GM12875 (cell line): ENCODE measurements around the gene CR1L.
"Not testable (repeated sequence)": the region's sequence is repeated elsewhere in the genome, so short reads cannot be mapped to it uniquely, and the experiment has no call there.

ENCODE experiments used
- H3K4me3 ChIP-seq: one replicate; pipeline ENCODE4 v1.5.1; 2011; ENCODE audit warnings: low read depth, low read length, control low read depth
- TF ChIP-seq, protein P1 (sequence below): IDR thresholded peaks from 2 replicates; pipeline ENCODE4 v1.5.1; 2011; ENCODE audit warnings: low read depth, mild to moderate bottlenecking, control low read depth, inconsistent platforms, low read length, moderate library complexity, borderline replicate concordance; ENCODE audit not compliant: insufficient read depth

CR1L gene

DNA sequence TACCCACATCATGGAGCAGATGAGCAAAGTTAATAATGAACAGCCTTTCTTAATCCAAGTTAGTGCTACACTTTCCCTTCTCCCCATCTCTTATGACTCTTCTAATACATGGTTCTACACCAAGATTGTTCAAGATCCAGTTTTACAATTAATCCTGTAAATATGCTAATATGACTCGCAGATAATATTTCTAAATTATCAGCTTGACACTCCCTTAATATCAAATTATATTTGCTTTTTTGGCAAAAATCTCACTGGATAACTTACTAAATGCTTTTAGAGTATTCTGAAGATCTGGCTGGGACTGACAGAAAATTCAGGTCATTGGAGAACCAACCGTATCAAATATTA, 24.4 kb upstream of the CR1L start:
- TF ChIP-seq, protein P1, sequence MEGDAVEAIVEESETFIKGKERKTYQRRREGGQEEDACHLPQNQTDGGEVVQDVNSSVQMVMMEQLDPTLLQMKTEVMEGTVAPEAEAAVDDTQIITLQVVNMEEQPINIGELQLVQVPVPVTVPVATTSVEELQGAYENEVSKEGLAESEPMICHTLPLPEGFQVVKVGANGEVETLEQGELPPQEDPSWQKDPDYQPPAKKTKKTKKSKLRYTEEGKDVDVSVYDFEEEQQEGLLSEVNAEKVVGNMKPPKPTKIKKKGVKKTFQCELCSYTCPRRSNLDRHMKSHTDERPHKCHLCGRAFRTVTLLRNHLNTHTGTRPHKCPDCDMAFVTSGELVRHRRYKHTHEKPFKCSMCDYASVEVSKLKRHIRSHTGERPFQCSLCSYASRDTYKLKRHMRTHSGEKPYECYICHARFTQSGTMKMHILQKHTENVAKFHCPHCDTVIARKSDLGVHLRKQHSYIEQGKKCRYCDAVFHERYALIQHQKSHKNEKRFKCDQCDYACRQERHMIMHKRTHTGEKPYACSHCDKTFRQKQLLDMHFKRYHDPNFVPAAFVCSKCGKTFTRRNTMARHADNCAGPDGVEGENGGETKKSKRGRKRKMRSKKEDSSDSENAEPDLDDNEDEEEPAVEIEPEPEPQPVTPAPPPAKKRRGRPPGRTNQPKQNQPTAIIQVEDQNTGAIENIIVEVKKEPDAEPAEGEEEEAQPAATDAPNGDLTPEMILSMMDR, result no peak
- no peak overlapping the region for H3K4me3 ChIP-seq

DNA sequence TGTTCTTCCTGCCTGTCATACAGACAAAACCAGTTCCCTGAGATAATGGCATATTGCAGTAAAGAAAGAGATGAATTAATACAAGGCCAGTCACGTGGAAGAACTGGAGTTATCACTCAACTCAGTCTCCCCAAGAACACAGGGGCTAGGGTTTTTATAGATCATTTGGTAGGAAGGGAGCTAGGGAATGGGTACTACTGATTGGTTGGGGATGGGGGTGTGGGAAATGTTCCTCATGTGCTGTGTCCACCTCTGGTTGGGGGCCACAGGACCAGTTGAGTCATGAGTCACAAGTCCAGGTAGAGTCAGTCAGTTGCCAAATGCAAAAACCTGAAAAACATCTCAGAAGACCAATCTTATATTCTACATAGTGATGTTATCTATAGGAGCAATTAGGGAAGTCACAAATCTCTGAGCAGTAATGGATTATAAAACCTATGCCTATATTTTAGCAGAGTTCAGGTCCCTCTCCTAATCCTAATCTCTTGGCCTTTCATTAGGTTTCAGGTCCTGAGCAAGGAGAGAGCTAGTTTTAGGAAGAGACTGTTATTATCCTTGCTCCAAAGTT, 19.3 kb upstream of the CR1L start:
- H3K4me3 ChIP-seq, result not testable (repeated sequence)

DNA sequence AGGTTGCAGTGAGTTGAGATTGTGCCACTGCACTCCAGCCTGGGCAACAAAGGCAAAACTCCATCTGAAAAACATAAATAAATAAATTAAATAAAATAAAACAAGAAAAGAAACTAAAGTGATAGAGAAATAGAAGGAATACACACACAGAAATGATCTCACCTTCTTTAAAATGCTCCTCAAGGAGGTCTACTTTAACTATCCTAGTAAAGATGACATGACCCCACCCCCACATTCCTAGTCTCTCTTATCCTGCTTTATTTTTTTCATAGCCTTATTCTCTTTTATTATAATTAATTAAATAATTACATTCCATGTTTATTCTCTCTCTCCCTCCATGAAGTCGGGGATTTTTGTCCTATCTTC, 18.0 kb upstream of the CR1L start:
- H3K4me3 ChIP-seq, result no peak overlapping the region
- TF ChIP-seq, protein P1, result no peak

DNA sequence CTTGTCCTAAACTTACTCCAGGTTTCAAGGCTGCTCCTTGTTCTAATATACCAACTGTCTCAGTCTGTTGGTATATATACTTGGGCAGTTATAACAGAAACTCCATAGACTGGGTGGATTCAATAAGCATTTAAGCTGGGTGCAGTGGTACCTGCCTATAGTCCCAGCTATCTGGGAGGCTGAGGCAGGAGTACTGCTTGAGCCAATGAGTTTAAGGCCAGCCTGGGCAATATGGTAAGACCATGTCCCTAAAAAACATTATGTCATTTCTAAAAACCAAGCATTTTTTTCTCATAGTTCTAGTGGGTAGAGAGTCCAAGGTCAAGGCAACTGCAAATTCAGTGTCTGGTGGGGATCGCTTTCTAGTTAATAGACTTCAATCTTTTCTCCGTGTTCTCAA, 17.4 kb upstream of the CR1L start:
- no peak overlapping the region for H3K4me3 ChIP-seq
- TF ChIP-seq, protein P1, result no peak

DNA sequence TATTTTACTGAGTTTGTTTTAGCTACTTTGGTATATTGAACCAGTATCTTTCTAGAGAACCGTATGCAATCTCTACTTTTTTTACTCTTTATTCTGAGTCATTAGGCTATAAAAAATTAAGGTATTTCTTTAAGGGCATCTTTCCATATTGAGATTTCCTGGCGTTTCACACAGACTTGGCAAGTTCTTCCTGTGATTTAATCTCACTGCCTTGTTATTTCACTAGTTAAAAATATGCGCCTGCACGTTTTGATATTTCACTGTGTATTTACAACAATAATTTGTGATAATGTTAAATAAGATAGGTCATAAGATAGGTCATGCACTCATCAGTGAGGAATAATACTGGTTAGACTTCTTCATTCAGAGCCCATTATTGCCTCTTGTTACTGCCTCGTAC, 16.2 kb upstream of the CR1L start:
- TF ChIP-seq, protein P1, result no peak
- H3K4me3 ChIP-seq, result no peak overlapping the region

DNA sequence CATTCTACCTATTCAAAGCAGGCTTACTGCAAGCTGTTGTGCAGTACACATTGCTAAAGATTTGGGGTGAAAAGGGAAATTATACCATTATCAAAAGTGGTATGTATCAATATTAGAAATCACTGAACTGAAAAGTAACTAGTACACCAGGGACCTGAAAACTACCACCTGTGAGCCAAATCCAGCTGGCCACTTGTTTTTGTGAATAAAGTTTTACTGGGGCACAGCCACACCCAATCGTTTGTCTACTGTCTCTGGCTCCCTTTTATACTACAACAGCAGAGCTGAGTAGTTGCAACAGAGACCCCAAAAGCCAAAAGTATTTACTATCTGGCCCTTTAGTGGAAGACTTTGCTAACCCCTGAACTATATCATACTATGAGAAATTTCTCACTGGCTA, 13.8 kb upstream of the CR1L start:
- no peak overlapping the region for H3K4me3 ChIP-seq
- TF ChIP-seq, protein P1, result no peak

DNA sequence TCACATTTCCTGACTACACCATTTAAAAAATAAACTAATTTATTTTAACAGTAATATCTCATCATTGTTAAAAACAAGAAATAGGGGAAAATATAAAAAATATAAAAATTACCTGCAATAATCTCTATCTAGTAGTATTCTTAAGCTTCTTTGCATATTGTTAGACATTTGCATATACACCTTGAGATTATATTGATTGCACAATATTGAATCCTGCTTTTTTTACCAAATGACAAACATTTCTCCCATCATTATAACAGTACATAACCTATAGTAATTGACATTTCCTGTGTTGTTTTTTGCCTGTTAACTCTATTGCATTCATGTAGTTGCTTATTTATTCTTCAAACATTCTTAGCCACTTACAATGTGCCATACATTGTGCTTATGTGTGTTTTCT, 11.7 kb upstream of the CR1L start:
- no peak overlapping the region for H3K4me3 ChIP-seq
- TF ChIP-seq, protein P1, result no peak

DNA sequence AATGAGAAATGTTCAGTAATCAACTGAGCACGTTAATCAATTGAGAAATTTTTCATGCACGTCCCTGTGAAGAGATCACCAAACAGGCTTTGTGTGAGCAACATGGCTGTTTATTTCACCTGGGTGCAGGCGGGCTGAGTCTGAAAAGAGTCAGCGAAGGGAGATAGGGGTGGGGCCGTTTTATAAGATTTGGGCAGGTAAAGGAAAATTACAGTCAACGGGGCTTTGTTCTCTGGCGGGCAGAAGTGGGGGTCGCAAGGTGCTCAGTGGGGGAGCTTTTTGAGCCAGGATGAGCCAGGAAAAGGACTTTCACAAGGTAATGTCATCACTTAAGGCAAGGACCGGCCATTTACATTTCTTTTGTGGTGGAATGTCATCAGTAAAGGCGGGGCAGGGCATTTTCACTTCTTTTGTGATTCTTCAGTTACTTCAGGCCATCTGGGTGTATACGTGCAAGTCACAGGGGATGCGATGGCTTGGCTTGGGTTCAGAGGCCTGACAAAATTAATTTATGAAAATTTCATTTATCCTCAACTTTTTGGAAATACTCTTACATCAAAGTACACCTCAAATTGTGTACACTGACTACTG, 11.1 kb upstream of the CR1L start:
- H3K4me3 ChIP-seq, result not testable (repeated sequence)

DNA sequence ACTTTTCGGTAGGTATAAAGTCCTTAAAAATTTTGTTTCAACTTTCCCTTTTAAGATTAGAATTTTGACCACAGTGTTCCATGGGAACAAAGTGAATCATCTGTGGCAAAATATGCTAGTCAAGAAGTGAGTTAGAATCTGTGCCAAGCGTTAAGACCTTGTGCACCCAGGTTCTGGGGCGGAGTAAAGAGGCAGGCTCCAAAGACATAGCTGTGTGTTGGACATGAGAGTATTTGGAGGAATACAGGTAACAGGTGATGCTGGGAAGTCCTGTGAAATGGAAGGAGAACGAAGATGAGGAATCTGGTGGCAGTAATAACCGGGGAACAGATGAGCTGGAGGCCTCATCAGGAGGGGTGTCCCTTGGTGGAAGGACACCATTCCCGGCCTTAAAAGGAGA, 10.6 kb upstream of the CR1L start:
- not testable (repeated sequence) for H3K4me3 ChIP-seq

DNA sequence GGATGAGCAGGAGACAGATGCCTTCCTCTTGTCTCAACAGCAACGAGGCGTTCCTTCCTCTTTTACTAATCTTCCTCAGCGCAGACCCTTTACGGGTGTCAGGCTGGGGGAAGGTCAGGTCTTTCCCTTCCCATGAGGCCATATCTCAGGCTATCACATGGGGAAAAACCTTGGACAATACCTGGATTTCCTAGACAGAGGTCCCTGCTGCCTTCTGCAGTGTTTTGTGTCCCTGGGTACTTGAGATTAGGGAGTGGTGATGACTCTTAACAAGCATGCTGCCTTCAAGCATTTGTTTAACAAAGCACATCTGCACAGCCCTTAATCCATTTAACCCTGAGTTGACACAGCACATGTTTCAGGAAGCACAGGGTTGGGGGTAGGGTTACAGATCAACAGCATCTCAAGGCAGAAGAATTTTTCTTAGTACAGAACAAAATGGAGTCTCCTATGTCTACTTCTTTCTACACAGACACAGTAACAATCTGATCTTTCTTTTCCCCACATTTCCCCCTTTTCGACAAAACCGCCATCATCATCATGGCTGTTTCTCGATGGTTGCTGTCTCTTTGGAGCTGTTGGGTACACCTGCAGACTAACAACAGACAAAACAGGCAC, 9.3 kb upstream of the CR1L start:
- not testable (repeated sequence) for H3K4me3 ChIP-seq

DNA sequence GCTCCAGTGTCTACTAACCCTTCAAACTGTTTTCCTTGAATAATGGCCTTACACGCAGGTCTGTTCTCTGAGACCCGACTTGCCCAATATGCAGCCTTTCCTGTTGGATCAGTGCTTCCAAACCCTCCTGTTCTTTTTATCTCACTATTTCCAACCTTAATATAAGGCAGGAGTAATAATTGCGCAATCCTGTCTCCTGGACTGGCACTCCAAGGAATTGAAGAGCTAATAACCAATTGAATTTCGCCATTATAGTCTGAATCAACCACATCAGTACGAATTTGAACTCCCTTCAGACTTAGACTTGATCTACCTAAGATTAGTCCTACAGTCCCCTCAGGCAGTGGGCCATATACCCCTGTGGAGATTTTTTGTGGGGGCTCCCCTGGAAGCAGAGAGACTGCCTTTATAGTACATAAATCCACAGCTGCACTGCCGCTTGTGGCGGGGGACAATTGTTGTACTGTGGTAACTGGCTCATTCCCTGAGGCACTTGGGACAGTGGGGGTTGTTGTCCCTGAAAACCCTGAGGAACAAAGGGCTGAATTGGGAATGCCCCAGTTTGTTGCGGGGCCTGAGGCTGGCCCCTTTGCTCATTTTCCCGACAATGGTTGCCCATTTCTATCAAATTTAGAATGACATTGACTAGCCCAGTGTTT, 6.3 kb upstream of the CR1L start:
- not testable (repeated sequence) for H3K4me3 ChIP-seq

DNA sequence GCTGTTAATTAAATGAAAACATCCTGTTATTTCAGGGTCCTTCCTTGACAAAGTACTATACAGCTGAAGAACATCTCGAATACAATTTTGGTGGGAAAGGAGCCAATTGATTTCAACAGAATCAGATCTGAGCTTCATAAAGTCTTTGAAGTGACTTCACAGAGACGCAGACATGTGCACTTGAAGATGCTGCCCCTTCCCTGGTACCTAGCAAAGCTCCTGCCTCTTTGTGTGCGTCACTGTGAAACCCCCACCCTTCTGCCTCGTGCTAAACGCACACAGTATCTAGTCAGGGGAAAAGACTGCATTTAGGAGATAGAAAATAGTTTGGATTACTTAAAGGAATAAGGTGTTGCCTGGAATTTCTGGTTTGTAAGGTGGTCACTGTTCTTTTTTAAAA, 5.6 kb upstream of the CR1L start:
- H3K4me3 ChIP-seq, result not testable (repeated sequence)
